Measurements from ENCODE around the gene DIAPH2. TPM values are rescaled to one million over a fixed set of nuclear protein-coding genes. Genes with fewer than 3 reads are reported as not detected.

The DIAPH2 gene
- total and polyA plus RNA-seq, 2 experiments from 2014 or later = 16.2 to 56.6 TPM

DNA sequence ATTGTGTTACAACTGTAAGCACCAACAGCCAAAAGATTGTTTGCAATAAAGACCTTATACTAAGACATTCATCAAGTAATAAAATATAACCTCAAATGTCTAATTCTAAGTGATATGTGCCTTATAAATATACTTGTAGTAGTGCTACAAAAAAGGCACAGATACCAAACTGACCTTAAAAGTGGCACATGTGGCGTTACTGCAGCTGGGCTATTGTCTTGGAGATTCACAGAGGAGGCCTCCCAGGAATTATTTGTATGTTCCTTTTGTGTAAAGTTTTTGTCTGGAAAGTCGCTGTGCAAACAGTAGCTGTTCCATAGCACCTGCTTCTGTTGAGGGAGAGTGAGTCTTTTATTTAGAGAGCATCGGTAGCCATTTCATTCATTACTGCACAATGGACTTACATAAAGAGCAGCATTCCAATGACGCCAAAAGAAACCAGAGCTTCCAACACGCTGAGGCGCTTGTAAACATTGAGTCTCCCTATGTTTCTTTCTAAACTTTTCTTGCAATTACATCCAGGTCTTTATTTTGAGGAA, 342.8 kb downstream of the DIAPH2 start:
- Mint-ChIP-seq H3K27ac (peak overlapping the region; percentile 49; the same call in 1 of the 2 replicates), H3K27me3 (ENCODE audit: insufficient read depth, low read depth, poor library complexity) (no peaks in the 10 kb centered on the region), H3K36me3 (ENCODE audit: low read depth) (peaks cover 7% of the 10 kb centered on the region; the same call in 1 of the 3 replicates), H3K4me3 (peak overlapping the region; percentile 13; the same call in 1 of the 3 replicates), H3K9me3 (no peaks in the 10 kb centered on the region; the same call in 2 of the 3 replicates), H3K4me1 (peaks cover 10% of the 10 kb centered on the region; the same call in 2 of the 3 replicates)
- ATAC-seq = peak; percentile 86
- DNase-seq (ENCODE audit: low spot score) = peak; percentile 63
- H3F3A ChIP-seq (replicated peaks; ENCODE audit: low read depth) = no peaks in the 10 kb centered on the region
- H3K4me1 ChIP-seq (ENCODE audit: insufficient read depth) = no peaks in the 10 kb centered on the region
- 0 out of 2 replicates have a peak overlapping the region, but pooled peaks have one; percentile 19 for H3K4me2 ChIP-seq
- peak overlapping the region; percentile 33; the same call in 1 of the 2 replicates for H3K27ac ChIP-seq (ENCODE audit: low read depth)
- no peaks in the 10 kb centered on the region for H3K9me2 ChIP-seq (ENCODE audit: insufficient read depth)
- no peak overlapping the region for H3K4me3 ChIP-seq
- no peaks in the 10 kb centered on the region for H3K36me3 ChIP-seq (ENCODE audit: insufficient read depth)
- H3K27me3 ChIP-seq (ENCODE audit: insufficient read depth) = no peaks in the 10 kb centered on the region
- H4K20me1 ChIP-seq (replicated peaks; ENCODE audit: insufficient read depth) = no peaks in the 10 kb centered on the region
- H3K79me2 ChIP-seq (replicated peaks; ENCODE audit: insufficient read depth) = no peaks in the 10 kb centered on the region
- H2AFZ ChIP-seq = no peak overlapping the region
- TF ChIP-seq, protein P1, sequence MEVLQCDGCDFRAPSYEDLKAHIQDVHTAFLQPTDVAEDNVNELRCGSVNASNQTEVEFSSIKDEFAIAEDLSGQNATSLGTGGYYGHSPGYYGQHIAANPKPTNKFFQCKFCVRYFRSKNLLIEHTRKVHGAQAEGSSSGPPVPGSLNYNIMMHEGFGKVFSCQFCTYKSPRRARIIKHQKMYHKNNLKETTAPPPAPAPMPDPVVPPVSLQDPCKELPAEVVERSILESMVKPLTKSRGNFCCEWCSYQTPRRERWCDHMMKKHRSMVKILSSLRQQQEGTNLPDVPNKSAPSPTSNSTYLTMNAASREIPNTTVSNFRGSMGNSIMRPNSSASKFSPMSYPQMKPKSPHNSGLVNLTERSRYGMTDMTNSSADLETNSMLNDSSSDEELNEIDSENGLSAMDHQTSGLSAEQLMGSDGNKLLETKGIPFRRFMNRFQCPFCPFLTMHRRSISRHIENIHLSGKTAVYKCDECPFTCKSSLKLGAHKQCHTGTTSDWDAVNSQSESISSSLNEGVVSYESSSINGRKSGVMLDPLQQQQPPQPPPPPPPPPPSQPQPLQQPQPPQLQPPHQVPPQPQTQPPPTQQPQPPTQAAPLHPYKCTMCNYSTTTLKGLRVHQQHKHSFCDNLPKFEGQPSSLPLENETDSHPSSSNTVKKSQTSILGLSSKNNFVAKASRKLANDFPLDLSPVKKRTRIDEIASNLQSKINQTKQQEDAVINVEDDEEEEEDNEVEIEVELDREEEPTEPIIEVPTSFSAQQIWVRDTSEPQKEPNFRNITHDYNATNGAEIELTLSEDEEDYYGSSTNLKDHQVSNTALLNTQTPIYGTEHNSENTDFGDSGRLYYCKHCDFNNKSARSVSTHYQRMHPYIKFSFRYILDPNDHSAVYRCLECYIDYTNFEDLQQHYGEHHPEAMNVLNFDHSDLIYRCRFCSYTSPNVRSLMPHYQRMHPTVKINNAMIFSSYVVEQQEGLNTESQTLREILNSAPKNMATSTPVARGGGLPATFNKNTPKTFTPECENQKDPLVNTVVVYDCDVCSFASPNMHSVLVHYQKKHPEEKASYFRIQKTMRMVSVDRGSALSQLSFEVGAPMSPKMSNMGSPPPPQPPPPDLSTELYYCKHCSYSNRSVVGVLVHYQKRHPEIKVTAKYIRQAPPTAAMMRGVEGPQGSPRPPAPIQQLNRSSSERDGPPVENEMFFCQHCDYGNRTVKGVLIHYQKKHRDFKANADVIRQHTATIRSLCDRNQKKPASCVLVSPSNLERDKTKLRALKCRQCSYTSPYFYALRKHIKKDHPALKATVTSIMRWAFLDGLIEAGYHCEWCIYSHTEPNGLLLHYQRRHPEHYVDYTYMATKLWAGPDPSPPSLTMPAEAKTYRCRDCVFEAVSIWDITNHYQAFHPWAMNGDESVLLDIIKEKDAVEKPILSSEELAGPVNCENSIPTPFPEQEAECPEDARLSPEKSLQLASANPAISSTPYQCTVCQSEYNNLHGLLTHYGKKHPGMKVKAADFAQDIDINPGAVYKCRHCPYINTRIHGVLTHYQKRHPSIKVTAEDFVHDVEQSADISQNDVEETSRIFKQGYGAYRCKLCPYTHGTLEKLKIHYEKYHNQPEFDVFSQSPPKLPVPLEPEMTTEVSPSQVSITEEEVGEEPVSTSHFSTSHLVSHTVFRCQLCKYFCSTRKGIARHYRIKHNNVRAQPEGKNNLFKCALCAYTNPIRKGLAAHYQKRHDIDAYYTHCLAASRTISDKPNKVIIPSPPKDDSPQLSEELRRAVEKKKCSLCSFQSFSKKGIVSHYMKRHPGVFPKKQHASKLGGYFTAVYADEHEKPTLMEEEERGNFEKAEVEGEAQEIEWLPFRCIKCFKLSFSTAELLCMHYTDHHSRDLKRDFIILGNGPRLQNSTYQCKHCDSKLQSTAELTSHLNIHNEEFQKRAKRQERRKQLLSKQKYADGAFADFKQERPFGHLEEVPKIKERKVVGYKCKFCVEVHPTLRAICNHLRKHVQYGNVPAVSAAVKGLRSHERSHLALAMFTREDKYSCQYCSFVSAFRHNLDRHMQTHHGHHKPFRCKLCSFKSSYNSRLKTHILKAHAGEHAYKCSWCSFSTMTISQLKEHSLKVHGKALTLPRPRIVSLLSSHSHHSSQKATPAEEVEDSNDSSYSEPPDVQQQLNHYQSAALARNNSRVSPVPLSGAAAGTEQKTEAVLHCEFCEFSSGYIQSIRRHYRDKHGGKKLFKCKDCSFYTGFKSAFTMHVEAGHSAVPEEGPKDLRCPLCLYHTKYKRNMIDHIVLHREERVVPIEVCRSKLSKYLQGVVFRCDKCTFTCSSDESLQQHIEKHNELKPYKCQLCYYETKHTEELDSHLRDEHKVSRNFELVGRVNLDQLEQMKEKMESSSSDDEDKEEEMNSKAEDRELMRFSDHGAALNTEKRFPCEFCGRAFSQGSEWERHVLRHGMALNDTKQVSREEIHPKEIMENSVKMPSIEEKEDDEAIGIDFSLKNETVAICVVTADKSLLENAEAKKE (CRISPR knock-in tag; IDR thresholded peaks at IDR 0.05) = no peak
- no peak for TF ChIP-seq STAT1 (IDR thresholded peaks at IDR 0.05; ENCODE audit: unreplicated experiment)
- TF ChIP-seq EZH2phosphoT487 (IDR thresholded peaks at IDR 0.05; ENCODE audit: unreplicated experiment) = no peak
- peak; percentile 46; the same call in 1 of the 2 replicates for TF ChIP-seq CREB1 (CRISPR knock-in tag; IDR thresholded peaks at IDR 0.05; ENCODE audit: low read depth)
- TF ChIP-seq, protein P2, sequence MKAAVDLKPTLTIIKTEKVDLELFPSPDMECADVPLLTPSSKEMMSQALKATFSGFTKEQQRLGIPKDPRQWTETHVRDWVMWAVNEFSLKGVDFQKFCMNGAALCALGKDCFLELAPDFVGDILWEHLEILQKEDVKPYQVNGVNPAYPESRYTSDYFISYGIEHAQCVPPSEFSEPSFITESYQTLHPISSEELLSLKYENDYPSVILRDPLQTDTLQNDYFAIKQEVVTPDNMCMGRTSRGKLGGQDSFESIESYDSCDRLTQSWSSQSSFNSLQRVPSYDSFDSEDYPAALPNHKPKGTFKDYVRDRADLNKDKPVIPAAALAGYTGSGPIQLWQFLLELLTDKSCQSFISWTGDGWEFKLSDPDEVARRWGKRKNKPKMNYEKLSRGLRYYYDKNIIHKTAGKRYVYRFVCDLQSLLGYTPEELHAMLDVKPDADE (IDR thresholded peaks at IDR 0.05) = no peak
- no peak for TF ChIP-seq POLR2AphosphoS5 (IDR thresholded peaks at IDR 0.05; ENCODE audit: low read depth)
- no peak for TF ChIP-seq JUNB (IDR thresholded peaks at IDR 0.05; ENCODE audit: unreplicated experiment)
- TF ChIP-seq, protein P3, sequence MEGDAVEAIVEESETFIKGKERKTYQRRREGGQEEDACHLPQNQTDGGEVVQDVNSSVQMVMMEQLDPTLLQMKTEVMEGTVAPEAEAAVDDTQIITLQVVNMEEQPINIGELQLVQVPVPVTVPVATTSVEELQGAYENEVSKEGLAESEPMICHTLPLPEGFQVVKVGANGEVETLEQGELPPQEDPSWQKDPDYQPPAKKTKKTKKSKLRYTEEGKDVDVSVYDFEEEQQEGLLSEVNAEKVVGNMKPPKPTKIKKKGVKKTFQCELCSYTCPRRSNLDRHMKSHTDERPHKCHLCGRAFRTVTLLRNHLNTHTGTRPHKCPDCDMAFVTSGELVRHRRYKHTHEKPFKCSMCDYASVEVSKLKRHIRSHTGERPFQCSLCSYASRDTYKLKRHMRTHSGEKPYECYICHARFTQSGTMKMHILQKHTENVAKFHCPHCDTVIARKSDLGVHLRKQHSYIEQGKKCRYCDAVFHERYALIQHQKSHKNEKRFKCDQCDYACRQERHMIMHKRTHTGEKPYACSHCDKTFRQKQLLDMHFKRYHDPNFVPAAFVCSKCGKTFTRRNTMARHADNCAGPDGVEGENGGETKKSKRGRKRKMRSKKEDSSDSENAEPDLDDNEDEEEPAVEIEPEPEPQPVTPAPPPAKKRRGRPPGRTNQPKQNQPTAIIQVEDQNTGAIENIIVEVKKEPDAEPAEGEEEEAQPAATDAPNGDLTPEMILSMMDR (conservative IDR thresholded peaks at IDR 0.05; ENCODE audit: low read depth in 2 of 2) = no peak
- TF ChIP-seq, protein P4, sequence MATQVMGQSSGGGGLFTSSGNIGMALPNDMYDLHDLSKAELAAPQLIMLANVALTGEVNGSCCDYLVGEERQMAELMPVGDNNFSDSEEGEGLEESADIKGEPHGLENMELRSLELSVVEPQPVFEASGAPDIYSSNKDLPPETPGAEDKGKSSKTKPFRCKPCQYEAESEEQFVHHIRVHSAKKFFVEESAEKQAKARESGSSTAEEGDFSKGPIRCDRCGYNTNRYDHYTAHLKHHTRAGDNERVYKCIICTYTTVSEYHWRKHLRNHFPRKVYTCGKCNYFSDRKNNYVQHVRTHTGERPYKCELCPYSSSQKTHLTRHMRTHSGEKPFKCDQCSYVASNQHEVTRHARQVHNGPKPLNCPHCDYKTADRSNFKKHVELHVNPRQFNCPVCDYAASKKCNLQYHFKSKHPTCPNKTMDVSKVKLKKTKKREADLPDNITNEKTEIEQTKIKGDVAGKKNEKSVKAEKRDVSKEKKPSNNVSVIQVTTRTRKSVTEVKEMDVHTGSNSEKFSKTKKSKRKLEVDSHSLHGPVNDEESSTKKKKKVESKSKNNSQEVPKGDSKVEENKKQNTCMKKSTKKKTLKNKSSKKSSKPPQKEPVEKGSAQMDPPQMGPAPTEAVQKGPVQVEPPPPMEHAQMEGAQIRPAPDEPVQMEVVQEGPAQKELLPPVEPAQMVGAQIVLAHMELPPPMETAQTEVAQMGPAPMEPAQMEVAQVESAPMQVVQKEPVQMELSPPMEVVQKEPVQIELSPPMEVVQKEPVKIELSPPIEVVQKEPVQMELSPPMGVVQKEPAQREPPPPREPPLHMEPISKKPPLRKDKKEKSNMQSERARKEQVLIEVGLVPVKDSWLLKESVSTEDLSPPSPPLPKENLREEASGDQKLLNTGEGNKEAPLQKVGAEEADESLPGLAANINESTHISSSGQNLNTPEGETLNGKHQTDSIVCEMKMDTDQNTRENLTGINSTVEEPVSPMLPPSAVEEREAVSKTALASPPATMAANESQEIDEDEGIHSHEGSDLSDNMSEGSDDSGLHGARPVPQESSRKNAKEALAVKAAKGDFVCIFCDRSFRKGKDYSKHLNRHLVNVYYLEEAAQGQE (IDR thresholded peaks at IDR 0.05; ENCODE audit: unreplicated experiment) = no peak

Data from GM23338 (cell line).